ENCODE data around the gene LEFTY1. TPM values are rescaled to one million over a fixed set of nuclear protein-coding genes. Genes with fewer than 3 reads are reported as not detected.

LEFTY1 gene
- total and polyA plus RNA-seq, 2 donors (not counting 3 experiments of a cell fraction or from before 2014, with no cell fraction given), result not detected

GRCh38 chr1:225857256-225857655 is 31.7 kb downstream of the LEFTY1 start:
- Histone ChIP-seq H3K36me3 (ENCODE audit: control insufficient read depth in 2 of 2, extremely low read depth in 1 of 2, insufficient read depth in 2 of 2, low read length in 2 of 2) (peaks cover 0 to 18% of the 10 kb centered on the region in 2 experiments), H3K79me2 (ENCODE audit: control insufficient read depth, insufficient read depth, low read length) (no peaks in the 10 kb centered on the region), H3K9me3 (replicated peaks; ENCODE audit: control insufficient read depth, insufficient read depth, low read length) (no peaks in the 10 kb centered on the region), H3K4me2 (ENCODE audit: insufficient read depth, low read length) (no peak overlapping the region), H3K4me3 (replicated peaks in 1 of 3; ENCODE audit: insufficient read depth in 1 of 3, low read depth in 1 of 3, low read length in 3 of 3) (no peak overlapping the region), H3K27me3 (ENCODE audit: control insufficient read depth in 2 of 2, insufficient read depth in 2 of 2, low read length in 2 of 2) (no peaks in the 10 kb centered on the region), H3K9ac (replicated peaks; ENCODE audit: extremely low read depth, insufficient read depth, low read length) (no peak overlapping the region), H3K27ac (ENCODE audit: insufficient read depth, low read depth, low read length) (no peak overlapping the region), H4K20me1 (replicated peaks; ENCODE audit: control insufficient read depth, extremely low read depth, insufficient read depth, low read length) (no peaks in the 10 kb centered on the region), H3K9me1 (replicated peaks; ENCODE audit: control insufficient read depth, extremely low read depth, insufficient read depth, low read length) (no peaks in the 10 kb centered on the region), H3K4me1 (ENCODE audit: control insufficient read depth, extremely low read depth, insufficient read depth, low read length) (no peaks in the 10 kb centered on the region), H2AFZ (ENCODE audit: low read depth, low read length) (no peak overlapping the region)
- no TSS peak for BruUV-seq (replicated peaks)
- CTCF ChIA-PET, result interaction anchor here (0.6 to 2.2 kb wide), 4 partner anchors 54 to 393 kb away, joined by 3 to 6 read pairs (median 4); no protein-coding TSS in a partner anchor
- TF ChIP-seq FOS (IDR thresholded peaks at IDR 0.05; ENCODE audit: borderline replicate concordance, insufficient read depth, low read length) (no peak), CTCF (IDR thresholded peaks at IDR 0.05; ENCODE audit: extremely low read depth in 1 of 2, insufficient read depth in 1 of 2, low read depth in 1 of 2, low read length in 2 of 2) (no peak), POLR2AphosphoS5 (IDR thresholded peaks at IDR 0.05; ENCODE audit: insufficient read depth, low read depth, low read length) (no peak), JUN (IDR thresholded peaks at IDR 0.05; ENCODE audit: borderline replicate concordance, insufficient read depth, insufficient read length, low read depth) (no peak), MAX (IDR thresholded peaks at IDR 0.05; ENCODE audit: insufficient read depth, insufficient read length) (no peak), MYC (IDR thresholded peaks at IDR 0.05; ENCODE audit: low read depth, low read length) (no peak), POLR2A (IDR thresholded peaks at IDR 0.05; ENCODE audit: low read depth, low read length) (no peak), EZH2 (IDR thresholded peaks at IDR 0.05; ENCODE audit: borderline replicate concordance, low read depth, low read length, severe bottlenecking) (no peak), GATA2 (IDR thresholded peaks at IDR 0.05; ENCODE audit: insufficient read depth, insufficient read length, low read depth, low read length) (no peak)
- intact Hi-C loops (cut with micrococcal nuclease), result no loop called here
- POLR2A ChIA-PET, result no interaction called here
- dilution Hi-C loops (cut with MboI; ENCODE audit: extremely low pct_ligation_motif_present, low sequenced_read_pairs), result no loop called here
- FAIRE-seq (no peak), DNase-seq (ENCODE audit: low read depth, low spot score) (no peak)
